Neural cell (in vitro differentiated cells): Measurements from ENCODE around the gene HDGFL3.

Experiments
- CTCF ChIP-seq: fragments of 450-650 bp; IDR thresholded peaks from 2 replicates; pipeline ENCODE4 v1.5.1; 2014; ENCODE audit warnings: antibody characterized with exemption, mild to moderate bottlenecking, moderate library complexity; ENCODE audit not compliant: poor library complexity, severe bottlenecking
- EZH2 ChIP-seq: fragments of 200-600, 300-800 bp; shearing (Covaris generic), sonication (generic); IDR thresholded peaks from 2 replicates; pipeline ENCODE4 v1.6.1; 2014; ENCODE audit warnings: antibody characterized with exemption, low read length, borderline replicate concordance, mild to moderate bottlenecking; ENCODE audit not compliant: insufficient read depth, poor library complexity, severe bottlenecking
- POLR2AphosphoS5 ChIP-seq: IDR thresholded peaks from 2 replicates; pipeline ENCODE4 v1.6.1; 2012

GRCh38 chr15:83102346-83102745 is 105.3 kb downstream of the HDGFL3 start:
- no peak for TF ChIP-seq CTCF
- no peak for TF ChIP-seq EZH2
- no peak for TF ChIP-seq POLR2AphosphoS5
